Mesothelial cell of epicardium (in vitro differentiated cells): ENCODE data around the gene CDH4. TPM values are rescaled to one million over a fixed set of nuclear protein-coding genes. Genes with fewer than 3 reads are reported as not detected.

Experiments used
- DNase-seq, 2 experiments: peaks; one replicate each; pipeline ENCODE4 v3.0.0; 2021; ENCODE audit warnings: low spot score in 2 of 2; ENCODE audit not compliant: unreplicated experiment in 2 of 2
- H3K27ac Mint-ChIP-seq: 2 replicates; pipeline ENCODE4 v1.8.0; 2021; ENCODE audit warnings: mixed read lengths
- H3K27me3 Mint-ChIP-seq: 2 replicates; pipeline ENCODE4 v1.8.0; 2021; ENCODE audit warnings: low read depth, mixed read lengths
- H3K36me3 Mint-ChIP-seq: 2 replicates; pipeline ENCODE4 v1.8.0; 2021; ENCODE audit warnings: mixed read lengths
- H3K4me1 Mint-ChIP-seq: 2 replicates; pipeline ENCODE4 v1.8.0; 2021; ENCODE audit warnings: mixed read lengths
- H3K4me3 Mint-ChIP-seq: 2 replicates; pipeline ENCODE4 v1.8.0; 2021; ENCODE audit warnings: mild to moderate bottlenecking, moderate library complexity, mixed read lengths
- H3K9me3 Mint-ChIP-seq: 2 replicates; pipeline ENCODE4 v1.8.0; 2021; ENCODE audit warnings: mixed read lengths
- total RNA-seq: library from RNA; stranded (reverse); gene quantifications from 3 replicates; pipeline ENCODE4 v1.2.1, GENCODE V29; 2021
- TF ChIP-seq, protein P1 (sequence below): fragments of 200-600 bp; sonication (generic); IDR thresholded peaks from one replicate; pipeline ENCODE4 v1.5.0; 2021; ENCODE audit warnings: antibody characterized with exemption; ENCODE audit not compliant: unreplicated experiment

The CDH4 gene
- total RNA-seq, 1 donor from 2014 or later, result 1.1 TPM

- TF ChIP-seq, protein P1, sequence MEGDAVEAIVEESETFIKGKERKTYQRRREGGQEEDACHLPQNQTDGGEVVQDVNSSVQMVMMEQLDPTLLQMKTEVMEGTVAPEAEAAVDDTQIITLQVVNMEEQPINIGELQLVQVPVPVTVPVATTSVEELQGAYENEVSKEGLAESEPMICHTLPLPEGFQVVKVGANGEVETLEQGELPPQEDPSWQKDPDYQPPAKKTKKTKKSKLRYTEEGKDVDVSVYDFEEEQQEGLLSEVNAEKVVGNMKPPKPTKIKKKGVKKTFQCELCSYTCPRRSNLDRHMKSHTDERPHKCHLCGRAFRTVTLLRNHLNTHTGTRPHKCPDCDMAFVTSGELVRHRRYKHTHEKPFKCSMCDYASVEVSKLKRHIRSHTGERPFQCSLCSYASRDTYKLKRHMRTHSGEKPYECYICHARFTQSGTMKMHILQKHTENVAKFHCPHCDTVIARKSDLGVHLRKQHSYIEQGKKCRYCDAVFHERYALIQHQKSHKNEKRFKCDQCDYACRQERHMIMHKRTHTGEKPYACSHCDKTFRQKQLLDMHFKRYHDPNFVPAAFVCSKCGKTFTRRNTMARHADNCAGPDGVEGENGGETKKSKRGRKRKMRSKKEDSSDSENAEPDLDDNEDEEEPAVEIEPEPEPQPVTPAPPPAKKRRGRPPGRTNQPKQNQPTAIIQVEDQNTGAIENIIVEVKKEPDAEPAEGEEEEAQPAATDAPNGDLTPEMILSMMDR, result no peak
- no peak overlapping the region for H3K27ac Mint-ChIP-seq
- no peak overlapping the region for H3K4me3 Mint-ChIP-seq
- no peaks in the 10 kb centered on the region for H3K36me3 Mint-ChIP-seq
- peaks cover 40% of the 10 kb centered on the region for H3K27me3 Mint-ChIP-seq
- DNase-seq, result no peak
- H3K4me1 Mint-ChIP-seq, result peaks cover 5% of the 10 kb centered on the region
- H3K9me3 Mint-ChIP-seq, result no peaks in the 10 kb centered on the region
These were observed 558.1 kb downstream of the CDH4 start for GRCh38 chr20:61810066-61810737.

GRCh38 chr20:61810738-61811135 lies 558.7 kb downstream of the CDH4 start:
- Mint-ChIP-seq H3K4me1 (peaks cover 5% of the 10 kb centered on the region), H3K36me3 (no peaks in the 10 kb centered on the region), H3K9me3 (no peaks in the 10 kb centered on the region), H3K4me3 (no peak overlapping the region), H3K27ac (no peak overlapping the region), H3K27me3 (peaks cover 36% of the 10 kb centered on the region)
- TF ChIP-seq, protein P1, result no peak
- no peak for DNase-seq

GRCh38 chr20:61811166-61811565 lies 559.1 kb downstream of the CDH4 start:
- Mint-ChIP-seq H3K4me3 (no peak overlapping the region), H3K27me3 (peaks cover 34% of the 10 kb centered on the region), H3K4me1 (peaks cover 5% of the 10 kb centered on the region), H3K27ac (no peak overlapping the region), H3K9me3 (no peaks in the 10 kb centered on the region), H3K36me3 (no peaks in the 10 kb centered on the region)
- no peak for DNase-seq
- TF ChIP-seq, protein P1, result no peak

DNA sequence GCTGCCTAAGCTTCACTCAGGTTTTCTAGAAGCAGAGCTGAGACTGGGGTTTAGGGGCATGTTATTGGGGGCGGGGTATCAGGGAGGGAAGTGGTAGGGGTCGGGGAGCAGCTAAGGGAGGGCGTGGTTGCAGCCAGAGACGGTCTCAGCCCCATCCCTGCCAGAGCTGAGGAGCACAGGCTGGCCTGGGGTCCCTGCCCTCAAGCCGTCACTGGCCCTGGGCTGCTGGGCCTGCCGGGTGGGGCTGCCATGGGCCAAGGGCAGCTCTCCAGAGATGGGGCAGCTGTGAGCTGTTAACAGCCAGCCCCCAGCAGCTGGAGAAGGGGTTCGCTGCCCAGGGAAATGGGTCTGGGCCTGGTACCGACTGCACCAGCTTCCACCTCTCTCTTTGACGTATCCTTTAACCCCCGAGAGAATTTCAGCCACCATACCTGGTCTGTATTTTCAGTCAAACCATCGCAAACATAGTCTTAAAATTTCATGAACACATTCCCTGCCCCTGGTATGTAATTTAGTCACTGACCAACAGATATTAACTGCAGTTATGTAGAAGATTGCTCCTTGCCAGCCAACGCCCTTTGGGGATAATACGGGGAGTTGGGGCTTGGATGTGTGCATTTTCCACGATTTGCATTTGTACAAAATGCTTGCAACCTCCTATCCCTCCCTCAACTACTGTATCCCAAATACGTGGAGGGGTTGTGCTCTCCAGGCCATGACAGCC lies 560.2 kb downstream of the CDH4 start:
- TF ChIP-seq, protein P1, result no peak
- Mint-ChIP-seq H3K36me3 (no peaks in the 10 kb centered on the region), H3K4me1 (peaks cover 5% of the 10 kb centered on the region), H3K4me3 (no peak overlapping the region), H3K27me3 (peaks cover 25% of the 10 kb centered on the region), H3K9me3 (no peaks in the 10 kb centered on the region), H3K27ac (no peak overlapping the region)
- DNase-seq, result no peak

DNA sequence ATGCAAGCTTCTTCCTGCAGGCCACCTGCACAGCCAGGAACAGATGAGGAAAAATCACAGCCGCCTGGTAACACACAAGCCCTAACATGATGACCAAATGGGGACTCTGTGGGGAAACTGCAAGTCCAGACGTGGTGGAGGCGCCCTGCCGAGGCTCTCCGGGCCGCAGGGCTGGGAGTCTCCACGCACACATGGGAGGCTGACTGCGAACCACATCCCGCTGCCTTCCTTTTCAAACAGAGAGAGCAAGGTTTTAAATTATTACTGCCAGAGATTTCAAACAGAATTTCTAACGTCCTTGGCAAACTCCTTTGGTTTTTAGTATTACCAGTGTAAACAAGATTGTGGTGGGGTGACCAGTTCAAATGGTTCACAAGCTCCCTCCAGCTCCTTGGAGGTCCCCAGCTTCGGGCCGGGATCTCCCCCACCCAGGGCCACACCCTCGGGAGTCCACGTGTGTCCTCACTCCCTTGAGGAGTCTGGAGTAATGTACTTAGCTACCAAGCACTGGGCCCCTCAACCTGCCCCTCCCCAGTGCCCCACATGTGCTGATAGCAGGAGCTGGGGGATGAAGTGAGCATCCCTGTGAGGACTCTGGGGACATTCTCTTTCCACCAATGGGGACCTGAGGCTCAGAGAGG lies 560.9 kb downstream of the CDH4 start:
- H3K27ac Mint-ChIP-seq, result no peak overlapping the region
- no peak overlapping the region for H3K4me3 Mint-ChIP-seq
- H3K9me3 Mint-ChIP-seq, result no peaks in the 10 kb centered on the region
- peaks cover 22% of the 10 kb centered on the region for H3K27me3 Mint-ChIP-seq
- H3K4me1 Mint-ChIP-seq, result peaks cover 5% of the 10 kb centered on the region
- DNase-seq, result no peak
- TF ChIP-seq, protein P1, result no peak
- no peaks in the 10 kb centered on the region for H3K36me3 Mint-ChIP-seq
